Measurements from ENCODE around the gene PPY. TPM values are rescaled to one million over a fixed set of nuclear protein-coding genes. Genes with fewer than 3 reads are reported as not detected.
A peak's percentile ranks its signal among the peaks of the same experiment; 100 is the strongest.
"Not testable (repeated sequence)": the region's sequence is repeated elsewhere in the genome, so short reads cannot be mapped to it uniquely, and the experiment has no call there.

Gene PPY
- total RNA-seq, 1 donor from 2014 or later = not detected

- no peak for DNase-seq
Measured at GRCh38 chr17:43928609-43929008, 13.7 kb downstream of the PPY start.

GRCh38 chr17:43927929-43928328, 14.3 kb downstream of the PPY start:
- DNase-seq = not testable (repeated sequence)

- DNase-seq = no peak
Measured at GRCh38 chr17:43927060-43927864, 15.0 kb downstream of the PPY start.

GRCh38 chr17:43924558-43924957, 17.7 kb downstream of the PPY start:
- no peak for DNase-seq

GRCh38 chr17:43920500-43921095, 21.7 kb downstream of the PPY start:
- no peak for DNase-seq

- no peak for DNase-seq
Measured at GRCh38 chr17:43918026-43918389, 24.3 kb downstream of the PPY start.

- DNase-seq = peak; percentile 71
Measured at GRCh38 chr17:43917348-43918025, 24.8 kb downstream of the PPY start.

- DNase-seq = no peak
Measured at GRCh38 chr17:43917016-43917347, 25.3 kb downstream of the PPY start.

- no peak for DNase-seq
Measured at GRCh38 chr17:43916385-43916784, 25.9 kb downstream of the PPY start.

GRCh38 chr17:43915559-43915958, 26.7 kb downstream of the PPY start:
- DNase-seq = no peak

- no peak for DNase-seq
Measured at GRCh38 chr17:43914451-43914850, 27.8 kb downstream of the PPY start.

GRCh38 chr17:43913584-43913983, 28.7 kb downstream of the PPY start:
- no peak for DNase-seq

GRCh38 chr17:43912635-43913304, 29.5 kb downstream of the PPY start:
- no peak for DNase-seq

- no peak for DNase-seq
Measured at GRCh38 chr17:43911904-43912303, 30.4 kb downstream of the PPY start.

- DNase-seq = no peak
Measured at GRCh38 chr17:43909537-43910231, 32.6 kb downstream of the PPY start.

- peak; percentile 29 for DNase-seq
Measured at GRCh38 chr17:43907998-43908721, 34.1 kb downstream of the PPY start.

- peak; percentile 58 for DNase-seq
Measured at GRCh38 chr17:43907425-43907981, 34.8 kb downstream of the PPY start, which contains the start of gene MPP2. MPP2 (minus strand) TSS chr17:43907536; CDS start chr17:43904460, 3,076 bp downstream.

- DNase-seq = no peak
Measured at GRCh38 chr17:43906951-43907424, 35.3 kb downstream of the PPY start.

- DNase-seq = peak; percentile 24
Measured at GRCh38 chr17:43905985-43906852, 36.1 kb downstream of the PPY start.

GRCh38 chr17:43905400-43905984, 36.8 kb downstream of the PPY start:
- DNase-seq = no peak
